ENCODE results near the gene ADCY6.

The ADCY6 gene

DNA sequence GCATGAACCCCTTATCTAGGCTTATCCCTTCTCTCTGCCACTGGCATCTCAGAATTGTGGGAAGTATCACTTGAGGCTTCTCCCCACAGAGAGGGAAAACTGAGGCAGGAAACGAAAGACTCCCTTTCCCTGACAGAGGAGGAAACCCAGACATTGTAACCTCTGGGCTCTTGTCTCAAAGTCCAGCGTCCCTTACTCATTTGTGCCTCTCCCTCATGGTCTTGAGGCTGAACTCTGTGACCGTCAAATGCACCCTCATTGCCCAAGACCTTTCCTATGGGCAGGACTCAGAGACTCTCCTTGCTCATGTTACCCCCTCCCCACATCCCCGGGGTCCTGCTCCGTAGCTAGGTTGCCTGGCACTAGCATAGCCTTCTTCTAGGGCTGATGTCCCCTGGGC, 33.2 kb upstream of the ADCY6 start:
- H3K4me3 ChIP-seq (replicated peaks; ENCODE audit: low read depth, low read length) = no peak overlapping the region
- TF ChIP-seq, protein P1, sequence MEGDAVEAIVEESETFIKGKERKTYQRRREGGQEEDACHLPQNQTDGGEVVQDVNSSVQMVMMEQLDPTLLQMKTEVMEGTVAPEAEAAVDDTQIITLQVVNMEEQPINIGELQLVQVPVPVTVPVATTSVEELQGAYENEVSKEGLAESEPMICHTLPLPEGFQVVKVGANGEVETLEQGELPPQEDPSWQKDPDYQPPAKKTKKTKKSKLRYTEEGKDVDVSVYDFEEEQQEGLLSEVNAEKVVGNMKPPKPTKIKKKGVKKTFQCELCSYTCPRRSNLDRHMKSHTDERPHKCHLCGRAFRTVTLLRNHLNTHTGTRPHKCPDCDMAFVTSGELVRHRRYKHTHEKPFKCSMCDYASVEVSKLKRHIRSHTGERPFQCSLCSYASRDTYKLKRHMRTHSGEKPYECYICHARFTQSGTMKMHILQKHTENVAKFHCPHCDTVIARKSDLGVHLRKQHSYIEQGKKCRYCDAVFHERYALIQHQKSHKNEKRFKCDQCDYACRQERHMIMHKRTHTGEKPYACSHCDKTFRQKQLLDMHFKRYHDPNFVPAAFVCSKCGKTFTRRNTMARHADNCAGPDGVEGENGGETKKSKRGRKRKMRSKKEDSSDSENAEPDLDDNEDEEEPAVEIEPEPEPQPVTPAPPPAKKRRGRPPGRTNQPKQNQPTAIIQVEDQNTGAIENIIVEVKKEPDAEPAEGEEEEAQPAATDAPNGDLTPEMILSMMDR (IDR thresholded peaks at IDR 0.05; ENCODE audit: low read depth, low read length, missing control alignments) = no peak
- no peak for DNase-seq (ENCODE audit: extremely low read depth, low read depth)

DNA sequence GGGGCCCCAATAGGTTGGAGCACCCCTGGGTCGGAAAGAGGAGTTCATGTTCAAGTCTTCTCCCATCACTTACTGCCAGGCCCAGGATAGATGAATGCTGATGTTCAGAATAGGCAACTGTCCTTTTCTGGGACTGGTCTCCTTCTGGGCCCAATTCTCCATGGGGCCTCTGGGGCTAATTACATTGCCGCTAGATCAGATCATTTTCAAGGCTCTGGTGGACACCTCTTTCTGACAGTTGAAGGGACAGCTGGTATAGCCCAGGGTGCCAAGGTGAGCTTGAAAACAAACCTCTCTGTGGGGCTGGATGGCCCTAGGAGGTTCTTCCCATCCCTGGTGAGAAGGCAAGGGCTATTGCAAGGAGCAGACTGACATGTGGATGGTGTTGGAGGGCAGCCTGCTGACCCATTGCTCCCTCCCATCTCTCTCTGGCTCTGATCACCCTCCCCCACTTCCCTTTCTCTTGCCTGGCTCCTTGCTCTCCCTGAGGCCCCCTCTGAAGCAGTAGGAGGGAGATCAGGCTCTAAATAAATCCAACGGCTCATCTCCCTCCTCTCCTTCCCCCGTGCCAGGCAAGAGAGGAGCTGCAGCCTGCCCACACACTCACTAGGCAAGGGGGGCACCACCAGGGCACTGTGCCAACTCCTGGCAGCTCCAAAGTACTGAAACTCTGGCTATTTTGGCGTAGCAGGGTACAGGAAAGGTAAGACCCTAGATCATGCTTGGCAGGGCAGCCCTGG, 31.3 kb upstream of the ADCY6 start:
- no peak overlapping the region for H3K4me3 ChIP-seq (replicated peaks; ENCODE audit: low read depth, low read length)
- TF ChIP-seq, protein P1 (IDR thresholded peaks at IDR 0.05; ENCODE audit: low read depth, low read length, missing control alignments) = no peak
- no peak for DNase-seq (ENCODE audit: extremely low read depth, low read depth)

DNA sequence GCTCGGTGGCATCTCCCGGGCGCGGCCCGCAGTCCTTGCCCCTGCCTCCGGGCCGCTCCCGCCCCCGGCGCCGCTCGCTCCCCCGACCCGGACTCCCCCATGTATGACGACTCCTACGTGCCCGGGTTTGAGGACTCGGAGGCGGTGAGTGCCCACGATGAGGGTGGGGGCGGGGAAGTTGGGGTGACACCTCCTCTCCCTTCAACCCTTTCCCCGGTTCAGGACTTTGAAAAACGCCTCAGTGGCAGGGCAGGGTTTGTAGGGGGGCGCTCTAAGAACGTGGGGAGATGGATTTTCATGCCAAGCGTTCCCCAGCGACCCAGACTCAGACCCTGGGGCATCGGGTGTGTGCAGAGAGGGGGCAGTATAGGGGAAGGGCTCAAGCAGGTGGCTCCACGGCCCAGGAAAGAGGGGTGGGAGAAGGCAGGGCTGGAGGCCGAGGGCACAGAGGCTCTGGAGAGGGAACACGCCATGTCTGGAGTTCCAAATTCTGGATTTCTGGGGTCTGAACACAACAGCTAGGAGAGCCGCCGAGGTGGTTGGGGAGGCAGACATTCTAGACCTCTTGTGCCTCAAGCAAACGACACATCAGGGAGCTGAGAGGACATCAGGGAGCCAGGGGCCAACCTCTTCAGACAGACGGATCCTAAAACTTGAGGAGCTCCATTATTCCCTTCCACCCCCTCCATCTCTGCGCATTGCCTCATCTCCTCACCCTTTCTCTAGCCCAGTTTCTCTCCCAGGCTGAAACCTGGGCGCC, 30.1 kb upstream of the ADCY6 start:
- no peak for DNase-seq (ENCODE audit: extremely low read depth, low read depth)
- TF ChIP-seq, protein P1 (IDR thresholded peaks at IDR 0.05; ENCODE audit: low read depth, low read length, missing control alignments) = no peak
- H3K4me3 ChIP-seq (replicated peaks; ENCODE audit: low read depth, low read length) = peak overlapping the region; percentile 54

DNA sequence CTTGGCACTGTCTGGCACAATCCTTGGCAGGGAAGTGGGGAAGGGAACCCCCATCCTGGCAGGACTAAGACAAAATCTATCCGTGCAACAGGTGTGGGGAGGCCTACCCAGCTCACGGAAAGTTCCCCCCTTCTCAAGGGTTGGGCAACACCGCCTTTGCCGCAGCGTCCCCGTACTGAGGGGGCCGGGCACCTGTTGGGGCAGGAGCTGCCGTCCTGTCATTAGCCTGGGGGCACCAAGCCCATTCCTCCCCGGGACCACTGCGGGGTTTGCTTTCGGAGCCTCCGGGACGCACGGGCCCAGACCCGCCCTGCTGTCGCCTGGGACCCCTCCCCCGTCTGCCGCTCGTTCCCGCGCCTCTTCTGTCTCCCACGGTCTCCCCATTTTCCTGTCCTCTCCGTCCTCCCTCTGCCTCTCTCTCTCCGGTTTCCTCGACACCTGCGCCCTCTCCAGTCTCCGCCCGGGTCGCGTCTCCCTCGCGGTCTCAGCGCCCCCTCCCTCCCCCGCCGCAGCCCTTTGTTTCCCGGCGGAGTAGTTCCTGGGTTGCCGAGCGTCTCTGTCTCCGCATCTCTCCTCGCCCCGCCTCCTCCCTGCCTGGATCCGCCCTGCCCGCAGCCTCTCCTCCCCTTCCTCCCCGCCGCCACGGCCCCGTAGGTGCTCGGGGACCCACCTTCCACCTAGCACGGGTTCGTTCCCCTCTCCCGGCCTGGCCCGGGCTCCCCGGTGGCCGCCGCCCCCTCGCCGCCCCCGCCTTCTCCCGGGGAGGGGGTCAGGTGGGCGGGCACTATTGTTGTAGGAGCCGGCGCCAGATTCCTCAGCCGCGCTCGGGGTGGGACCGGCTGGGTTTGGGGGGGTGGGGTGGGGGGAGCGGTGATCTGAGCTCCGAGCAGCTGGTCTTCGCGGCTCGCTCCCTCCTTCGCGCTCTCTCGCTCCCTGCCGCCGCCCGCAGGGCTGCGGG, 29.3 kb upstream of the ADCY6 start, which contains the start of gene CACNB3:
CACNB3 (plus strand) TSS at position 624 of the 958 bp plus-strand sequence. CDS start 434 bp downstream, outside the sequence.
- TF ChIP-seq, protein P1 (IDR thresholded peaks at IDR 0.05; ENCODE audit: low read depth, low read length, missing control alignments) = no peak
- DNase-seq (ENCODE audit: extremely low read depth, low read depth) = no peak
- H3K4me3 ChIP-seq (replicated peaks; ENCODE audit: low read depth, low read length) = peak within 1 kb of the TSS; percentile 54

DNA sequence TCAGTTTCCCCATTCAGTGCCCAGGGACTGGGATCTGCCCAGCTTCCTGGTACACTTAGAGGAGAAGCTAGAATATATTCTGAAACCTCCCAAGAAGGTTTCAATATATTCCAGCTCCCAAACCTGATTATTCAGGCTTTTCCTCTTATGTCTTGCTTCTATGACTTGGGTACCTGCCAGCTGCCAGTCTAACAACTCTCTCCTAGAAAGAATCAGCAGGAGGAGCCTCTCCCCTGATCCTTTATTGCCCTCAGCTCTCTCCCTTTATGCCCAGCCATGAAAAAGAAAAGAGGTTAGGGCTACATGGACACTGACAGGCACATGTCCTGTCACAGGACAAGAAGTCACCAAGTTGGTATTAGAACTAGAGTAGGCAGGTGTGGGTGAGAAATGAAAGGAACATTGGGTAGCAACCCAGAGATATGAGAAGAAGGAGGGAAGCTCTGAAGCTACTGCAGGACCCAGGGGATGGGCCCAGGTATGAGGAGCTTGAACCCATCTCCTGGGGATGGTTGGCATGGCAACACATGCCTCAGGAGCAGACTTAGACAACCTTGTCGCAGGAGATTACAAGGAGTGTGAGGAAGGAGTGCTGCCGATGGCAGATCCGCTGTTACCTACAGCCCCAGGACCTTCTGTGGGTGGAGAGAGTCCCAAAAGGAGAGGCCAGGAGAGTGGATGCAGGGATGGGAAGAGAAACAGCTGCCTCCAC, 27.4 kb upstream of the ADCY6 start:
- DNase-seq (ENCODE audit: extremely low read depth, low read depth) = no peak
- TF ChIP-seq, protein P1 (IDR thresholded peaks at IDR 0.05; ENCODE audit: low read depth, low read length, missing control alignments) = no peak
- peak overlapping the region; percentile 83 for H3K4me3 ChIP-seq (replicated peaks; ENCODE audit: low read depth, low read length)
